ENCODE measurements around the gene GARS1.

DNA sequence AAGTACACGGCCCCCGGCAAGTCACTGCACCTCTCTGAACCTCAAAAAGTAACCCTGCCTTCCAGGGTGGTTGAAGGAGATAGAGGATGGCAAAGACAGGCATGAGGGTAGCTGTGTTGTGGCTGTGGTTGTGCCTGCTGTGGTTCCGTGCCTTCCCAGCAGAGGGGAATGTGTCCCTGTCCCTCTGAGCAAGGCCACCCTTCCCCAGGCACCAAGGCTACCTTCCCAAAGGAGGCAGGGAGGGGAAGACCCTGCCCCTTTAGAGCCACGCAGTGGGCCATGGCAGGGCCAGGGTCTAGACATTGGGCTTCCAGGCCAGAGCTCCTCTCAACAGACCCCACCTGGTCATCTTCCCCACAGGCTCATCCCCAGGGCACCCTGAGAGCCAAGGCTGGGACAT lies 68.7 kb downstream of the GARS1 start:
- TF ChIP-seq, protein P1, sequence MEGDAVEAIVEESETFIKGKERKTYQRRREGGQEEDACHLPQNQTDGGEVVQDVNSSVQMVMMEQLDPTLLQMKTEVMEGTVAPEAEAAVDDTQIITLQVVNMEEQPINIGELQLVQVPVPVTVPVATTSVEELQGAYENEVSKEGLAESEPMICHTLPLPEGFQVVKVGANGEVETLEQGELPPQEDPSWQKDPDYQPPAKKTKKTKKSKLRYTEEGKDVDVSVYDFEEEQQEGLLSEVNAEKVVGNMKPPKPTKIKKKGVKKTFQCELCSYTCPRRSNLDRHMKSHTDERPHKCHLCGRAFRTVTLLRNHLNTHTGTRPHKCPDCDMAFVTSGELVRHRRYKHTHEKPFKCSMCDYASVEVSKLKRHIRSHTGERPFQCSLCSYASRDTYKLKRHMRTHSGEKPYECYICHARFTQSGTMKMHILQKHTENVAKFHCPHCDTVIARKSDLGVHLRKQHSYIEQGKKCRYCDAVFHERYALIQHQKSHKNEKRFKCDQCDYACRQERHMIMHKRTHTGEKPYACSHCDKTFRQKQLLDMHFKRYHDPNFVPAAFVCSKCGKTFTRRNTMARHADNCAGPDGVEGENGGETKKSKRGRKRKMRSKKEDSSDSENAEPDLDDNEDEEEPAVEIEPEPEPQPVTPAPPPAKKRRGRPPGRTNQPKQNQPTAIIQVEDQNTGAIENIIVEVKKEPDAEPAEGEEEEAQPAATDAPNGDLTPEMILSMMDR (conservative IDR thresholded peaks at IDR 0.05 in 1 of 2, IDR thresholded peaks at IDR 0.05 in 1 of 2; ENCODE audit: low read depth in 1 of 2, low read length in 2 of 2): no peak
- no peak for TF ChIP-seq EZH2 (IDR thresholded peaks at IDR 0.05; ENCODE audit: low read length, missing control alignments)

Measured in fibroblast of lung (primary cell).